ENCODE measurements around the gene C3orf18. TPM values are rescaled to one million over a fixed set of nuclear protein-coding genes. Genes with fewer than 3 reads are reported as not detected.

Gene C3orf18
- total RNA-seq, 1 experiment from 2014 or later = 10.1 TPM

GRCh38 chr3:50609763-50610085 lies 42.2 kb upstream of the C3orf18 start:
- no TSS peak for BruUV-seq (replicated peaks)
- ATAC-seq = no peak
- no peak for DNase-seq (ENCODE audit: low read depth, low spot score)
- H3K4me2 ChIP-seq (ENCODE audit: low read length) = no peak overlapping the region
- intact Hi-C loops (cut with micrococcal nuclease) = loop anchor here (5.0 kb wide), 1 partner anchor 262 kb away; the partner anchor contains the start of gene ZMYND10
- POLR2A ChIA-PET = no interaction called here
- no peaks in the 10 kb centered on the region; the same call in 1 of the 2 replicates for H3K79me2 ChIP-seq (ENCODE audit: insufficient read depth, low read length)
- H3K4me3 ChIP-seq (replicated peaks in 1 of 2; ENCODE audit: low read depth in 1 of 2, low read length in 2 of 2) = no peak overlapping the region
- H3K9me3 ChIP-seq (ENCODE audit: control insufficient read depth in 1 of 2, insufficient read depth in 1 of 2, low read depth in 1 of 2, low read length in 2 of 2) = no peaks in the 10 kb centered on the region
- TF ChIP-seq MAX (IDR thresholded peaks at IDR 0.05) (no peak), ZBTB33 (IDR thresholded peaks at IDR 0.05; ENCODE audit: extremely low read depth, insufficient replicate concordance, low read length) (no peak), CTCF (IDR thresholded peaks at IDR 0.05 in 2 of 3, conservative IDR thresholded peaks at IDR 0.05 in 1 of 3; ENCODE audit: borderline replicate concordance in 1 of 3, insufficient read depth in 1 of 3, low read depth in 2 of 3, low read length in 2 of 3) (no peak), JUND (IDR thresholded peaks at IDR 0.05) (no peak), CBX3 (IDR thresholded peaks at IDR 0.05; ENCODE audit: low read depth) (no peak), SRF (IDR thresholded peaks at IDR 0.05; ENCODE audit: low read depth) (no peak), ELF1 (IDR thresholded peaks at IDR 0.05; ENCODE audit: borderline replicate concordance, low read depth) (no peak), CEBPB (IDR thresholded peaks at IDR 0.05; ENCODE audit: low read depth) (no peak), EGR1 (IDR thresholded peaks at IDR 0.05; ENCODE audit: low read depth) (no peak), FOSL1 (IDR thresholded peaks at IDR 0.05; ENCODE audit: low read depth) (no peak), POLR2A (IDR thresholded peaks at IDR 0.05; ENCODE audit: borderline replicate concordance, extremely low read depth, insufficient read depth, insufficient read length) (no peak), TCF7L2 (IDR thresholded peaks at IDR 0.05; ENCODE audit: borderline replicate concordance, extremely low read depth, insufficient read depth, insufficient read length) (no peak), ATF3 (IDR thresholded peaks at IDR 0.05) (no peak), YY1 (IDR thresholded peaks at IDR 0.05; ENCODE audit: extremely low read depth, insufficient replicate concordance, low read depth, low read length) (no peak)
- H3K4me1 ChIP-seq (ENCODE audit: control insufficient read depth in 1 of 2, insufficient read depth in 2 of 2, low read length in 2 of 2) = peaks cover 9 to 26% of the 10 kb centered on the region in 2 experiments; a peak in 3 of 4 replicates
- no peaks in the 10 kb centered on the region for H4K20me1 ChIP-seq (ENCODE audit: insufficient read depth)
- H3K27ac ChIP-seq (ENCODE audit: low read depth, low read length) = no peak overlapping the region
- CTCF ChIA-PET = interaction anchor here (1.6 to 1.8 kb wide), 2 partner anchors 8 to 40 kb away, joined by 4 to 8 read pairs; partner anchors contain the start of gene HEMK1
- H2AFZ ChIP-seq (ENCODE audit: low read depth, low read length, poor library complexity, severe bottlenecking) = no peak overlapping the region
- RAD21 ChIA-PET (ENCODE audit: low non-redundant PET in 1 of 2, low total read pairs in 2 of 2, uncharacterized antibody in 2 of 2, unreplicated experiment in 2 of 2) = no interaction called here
- no peaks in the 10 kb centered on the region for H3K27me3 ChIP-seq (ENCODE audit: insufficient read depth, low read length)
- no peaks in the 10 kb centered on the region for H3K9me2 ChIP-seq (ENCODE audit: insufficient read depth)
- H3K9ac ChIP-seq (ENCODE audit: low read length) = no peak overlapping the region
- 0 out of 4 replicates have a peak, but pooled peaks cover 0 to 5% of the 10 kb centered on the region in 2 experiments for H3K36me3 ChIP-seq (ENCODE audit: control insufficient read depth in 1 of 2, insufficient read depth in 2 of 2, low read length in 2 of 2)
